C4-2B (cell line): ENCODE data around the gene CCDC92.

ENCODE experiments used
- H3K27ac ChIP-seq: fragments of 450-650 bp; 2 replicates; pipeline ENCODE4 v1.5.1; 2017
- ZFX ChIP-seq: fragments of 450-650 bp; IDR thresholded peaks from 2 replicates; pipeline ENCODE4 v1.6.1; 2017
- TF ChIP-seq, protein P1 (sequence below): fragments of 450-650 bp; conservative IDR thresholded peaks from 2 replicates; pipeline ENCODE4 v1.5.1; 2017; ENCODE audit warnings: mild to moderate bottlenecking

The CCDC92 gene

DNA sequence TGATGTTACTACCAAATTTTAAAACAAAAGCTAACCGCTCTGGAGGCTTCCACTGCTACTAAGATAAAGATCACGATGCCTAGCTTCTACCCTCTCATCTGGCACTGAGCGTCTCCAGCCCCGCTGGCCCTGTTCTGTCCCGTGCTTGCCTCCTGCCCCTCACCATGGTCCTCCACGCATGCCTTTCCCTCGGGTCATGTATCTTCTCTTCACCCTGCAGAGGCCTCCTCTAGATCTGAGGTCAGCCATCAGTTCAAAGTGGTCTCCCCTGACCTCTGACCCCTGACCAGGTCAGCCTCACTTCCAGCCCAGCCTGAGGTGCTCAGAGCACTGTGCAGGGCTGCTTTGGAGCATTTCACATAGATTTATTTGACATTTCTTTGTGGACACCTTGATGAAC is 28.7 kb upstream of the CCDC92 start:
- H3K27ac ChIP-seq = no peak overlapping the region
- TF ChIP-seq ZFX = no peak
- TF ChIP-seq, protein P1, sequence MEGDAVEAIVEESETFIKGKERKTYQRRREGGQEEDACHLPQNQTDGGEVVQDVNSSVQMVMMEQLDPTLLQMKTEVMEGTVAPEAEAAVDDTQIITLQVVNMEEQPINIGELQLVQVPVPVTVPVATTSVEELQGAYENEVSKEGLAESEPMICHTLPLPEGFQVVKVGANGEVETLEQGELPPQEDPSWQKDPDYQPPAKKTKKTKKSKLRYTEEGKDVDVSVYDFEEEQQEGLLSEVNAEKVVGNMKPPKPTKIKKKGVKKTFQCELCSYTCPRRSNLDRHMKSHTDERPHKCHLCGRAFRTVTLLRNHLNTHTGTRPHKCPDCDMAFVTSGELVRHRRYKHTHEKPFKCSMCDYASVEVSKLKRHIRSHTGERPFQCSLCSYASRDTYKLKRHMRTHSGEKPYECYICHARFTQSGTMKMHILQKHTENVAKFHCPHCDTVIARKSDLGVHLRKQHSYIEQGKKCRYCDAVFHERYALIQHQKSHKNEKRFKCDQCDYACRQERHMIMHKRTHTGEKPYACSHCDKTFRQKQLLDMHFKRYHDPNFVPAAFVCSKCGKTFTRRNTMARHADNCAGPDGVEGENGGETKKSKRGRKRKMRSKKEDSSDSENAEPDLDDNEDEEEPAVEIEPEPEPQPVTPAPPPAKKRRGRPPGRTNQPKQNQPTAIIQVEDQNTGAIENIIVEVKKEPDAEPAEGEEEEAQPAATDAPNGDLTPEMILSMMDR = no peak

DNA sequence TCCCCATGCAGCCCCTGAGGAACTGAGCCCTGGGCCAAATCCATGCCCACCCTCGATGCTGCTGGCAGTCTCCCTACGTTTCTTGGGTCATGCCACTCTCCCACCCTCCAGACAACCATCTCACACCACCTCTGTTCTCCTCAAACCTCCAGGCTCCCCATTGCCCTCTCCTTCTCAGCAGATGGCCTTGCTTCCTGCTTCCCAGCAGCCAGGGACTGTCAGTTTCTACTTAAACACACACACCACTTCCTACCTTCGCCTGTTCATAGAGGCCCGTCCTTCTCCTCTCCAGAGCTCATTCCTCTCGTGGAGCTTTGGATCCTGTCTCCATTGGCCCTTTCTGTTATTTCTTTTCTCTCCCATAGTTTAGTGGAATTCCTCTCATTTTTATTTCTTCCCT is 27.5 kb upstream of the CCDC92 start:
- H3K27ac ChIP-seq = no peak overlapping the region
- no peak for TF ChIP-seq ZFX
- TF ChIP-seq, protein P1 = no peak

DNA sequence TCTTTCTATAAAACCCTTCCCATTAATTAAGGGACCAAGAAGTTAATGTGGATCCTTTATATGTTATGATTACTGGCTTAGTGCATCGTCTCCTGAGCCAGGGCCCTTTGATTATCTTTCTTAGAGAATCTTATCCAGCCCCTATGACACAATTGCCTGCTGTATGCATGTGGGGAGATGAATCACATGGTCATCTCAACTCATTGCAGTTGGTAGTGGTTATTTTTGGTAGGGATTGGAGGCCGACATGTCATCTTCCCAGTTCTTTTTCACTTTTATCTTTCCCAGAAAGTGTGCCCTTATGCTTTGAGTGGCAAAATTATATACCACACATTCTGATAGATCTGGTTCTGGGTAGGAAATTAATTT is 26.3 kb upstream of the CCDC92 start:
- no peak overlapping the region for H3K27ac ChIP-seq
- TF ChIP-seq, protein P1 = no peak
- TF ChIP-seq ZFX = no peak

DNA sequence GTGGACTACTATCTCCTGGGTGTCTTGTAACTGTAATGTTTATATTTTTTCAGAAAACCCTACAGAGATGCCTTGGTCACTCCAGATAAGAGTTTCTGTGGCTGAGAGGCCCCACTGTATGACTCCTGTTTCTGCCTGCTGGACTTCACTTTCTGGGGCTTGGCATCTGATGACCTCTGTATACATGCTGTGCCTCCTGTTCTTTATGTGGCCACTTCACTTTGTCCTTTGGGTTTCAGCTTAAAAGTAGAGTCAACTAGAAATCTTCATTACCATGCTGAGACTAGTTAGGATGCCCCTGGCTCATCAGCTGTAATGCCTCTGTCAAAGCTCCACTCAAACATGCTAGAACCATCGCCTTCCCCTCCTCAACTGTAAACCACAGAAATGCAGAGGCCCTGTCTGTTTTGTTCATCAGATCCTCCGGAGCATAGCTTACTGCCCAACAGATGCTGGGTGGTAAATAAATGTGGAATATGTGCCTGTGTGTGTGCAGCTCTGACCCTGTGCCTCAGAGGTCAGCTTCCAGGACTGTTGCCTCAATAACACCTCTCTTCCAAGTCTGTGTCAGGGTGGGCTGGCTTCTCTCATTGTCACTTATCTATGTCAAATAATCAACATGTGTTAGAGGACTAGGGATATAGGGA is 25.8 kb upstream of the CCDC92 start:
- H3K27ac ChIP-seq = no peak overlapping the region
- TF ChIP-seq, protein P1 = no peak
- TF ChIP-seq ZFX = no peak

DNA sequence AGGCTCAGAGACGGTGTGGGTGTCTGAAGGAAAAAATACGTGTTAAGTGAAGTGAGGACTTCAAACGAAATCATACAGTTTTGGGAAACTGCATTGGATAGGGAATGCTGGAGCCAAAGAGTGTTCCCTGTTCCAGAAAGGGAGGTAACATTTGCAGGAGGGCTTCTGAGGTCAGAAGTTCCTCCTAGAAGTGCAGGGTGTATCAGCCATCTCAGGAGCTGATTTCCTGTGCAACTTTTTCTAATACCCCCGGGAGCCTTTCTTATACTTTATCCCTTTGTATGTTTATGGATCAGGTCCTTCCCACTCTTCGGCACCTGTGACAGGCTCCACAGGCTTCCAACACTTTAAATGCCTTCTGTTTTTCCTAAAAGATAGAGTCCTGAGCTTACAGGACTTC is 25.3 kb upstream of the CCDC92 start:
- TF ChIP-seq ZFX = no peak
- TF ChIP-seq, protein P1 = no peak
- H3K27ac ChIP-seq = no peak overlapping the region

DNA sequence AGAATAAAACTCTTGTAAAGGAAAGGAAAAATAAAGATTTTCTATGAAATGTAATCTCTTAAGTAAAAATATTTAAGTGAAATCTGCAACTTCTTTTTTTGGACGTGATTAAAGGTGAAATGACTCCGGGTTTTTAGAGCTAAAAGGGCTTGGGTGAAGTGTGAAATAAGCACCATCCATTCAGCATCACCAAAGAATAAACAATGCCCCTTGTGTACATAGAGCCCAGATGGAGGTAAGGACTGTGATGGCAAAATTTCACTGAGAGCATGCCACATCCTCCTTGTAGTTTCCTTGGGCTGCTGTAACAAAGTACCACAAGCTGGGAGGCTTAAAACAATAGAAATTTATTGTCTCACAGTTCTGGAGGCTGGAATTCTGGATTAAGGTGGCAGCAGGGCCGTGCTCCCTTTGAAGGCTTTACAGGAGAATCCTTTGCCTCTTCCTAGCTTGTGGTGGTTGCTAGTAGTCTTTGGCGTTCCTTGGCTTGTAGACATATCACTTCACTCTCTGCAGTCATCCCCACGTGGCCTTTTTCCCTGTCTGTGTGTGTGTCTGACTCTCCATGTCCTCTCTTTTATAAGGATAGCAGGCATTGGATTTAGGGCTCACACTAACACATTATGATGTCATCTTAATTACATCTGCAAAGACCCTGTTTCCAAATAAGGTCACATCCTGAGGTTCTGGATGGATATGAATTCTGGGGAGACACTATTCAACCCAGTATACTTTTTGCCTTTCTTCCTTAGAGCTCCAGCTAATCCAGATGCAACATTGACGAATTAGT is 24.6 kb upstream of the CCDC92 start:
- no peak overlapping the region for H3K27ac ChIP-seq
- no peak for TF ChIP-seq ZFX
- TF ChIP-seq, protein P1 = no peak

DNA sequence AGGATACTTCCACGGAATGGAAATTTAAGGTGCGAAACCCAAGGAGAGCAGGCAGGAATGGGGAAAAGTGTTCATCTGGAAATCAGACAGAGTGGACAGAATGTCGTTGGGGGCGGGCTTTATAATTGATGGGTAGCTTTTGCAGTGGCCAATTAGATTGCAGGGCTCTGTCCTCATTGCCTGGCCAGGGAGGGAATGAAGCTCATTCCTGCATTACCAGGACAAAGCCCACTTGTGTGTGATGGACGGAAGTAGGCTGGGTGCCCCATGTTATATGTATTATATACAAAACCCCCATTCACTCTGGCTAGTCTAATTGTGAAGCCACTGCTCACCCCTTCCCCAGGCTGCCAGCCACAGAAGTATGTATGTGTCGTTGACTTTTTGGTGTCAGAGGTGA is 23.9 kb upstream of the CCDC92 start:
- TF ChIP-seq, protein P1 = no peak
- TF ChIP-seq ZFX = no peak
- H3K27ac ChIP-seq = no peak overlapping the region
